ENCODE measurements around the gene APCDD1. TPM values are rescaled to one million over a fixed set of nuclear protein-coding genes. Genes with fewer than 3 reads are reported as not detected.

APCDD1 gene
- total RNA-seq, 1 experiment from 2014 or later: 11.8 TPM

DNA sequence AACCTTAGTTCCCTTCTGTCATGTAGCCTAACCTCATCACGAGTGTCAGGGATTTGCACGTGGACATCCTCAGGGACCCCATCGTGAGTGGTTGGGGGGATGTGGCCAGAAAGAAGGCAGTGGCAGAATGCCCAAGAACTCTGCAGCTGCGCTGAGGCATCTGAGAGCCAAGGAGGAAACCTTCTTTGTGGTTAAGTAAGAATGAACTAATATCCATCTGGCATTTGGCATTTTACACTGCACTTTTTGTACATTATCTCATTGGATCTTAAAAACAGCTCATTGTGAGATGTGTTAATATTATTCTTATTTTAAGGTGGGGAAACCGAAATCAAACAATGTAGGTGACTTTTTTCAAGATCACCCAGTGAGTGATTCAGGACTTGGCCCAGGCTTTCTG is 32.6 kb upstream of the APCDD1 start:
- no peaks in the 10 kb centered on the region for H3K27me3 ChIP-seq
- H3K9me3 ChIP-seq: peaks cover 14% of the 10 kb centered on the region
- no peaks in the 10 kb centered on the region for H3K36me3 ChIP-seq
- DNase-seq: peak; percentile 49
- H3K4me3 ChIP-seq: no peak overlapping the region

DNA sequence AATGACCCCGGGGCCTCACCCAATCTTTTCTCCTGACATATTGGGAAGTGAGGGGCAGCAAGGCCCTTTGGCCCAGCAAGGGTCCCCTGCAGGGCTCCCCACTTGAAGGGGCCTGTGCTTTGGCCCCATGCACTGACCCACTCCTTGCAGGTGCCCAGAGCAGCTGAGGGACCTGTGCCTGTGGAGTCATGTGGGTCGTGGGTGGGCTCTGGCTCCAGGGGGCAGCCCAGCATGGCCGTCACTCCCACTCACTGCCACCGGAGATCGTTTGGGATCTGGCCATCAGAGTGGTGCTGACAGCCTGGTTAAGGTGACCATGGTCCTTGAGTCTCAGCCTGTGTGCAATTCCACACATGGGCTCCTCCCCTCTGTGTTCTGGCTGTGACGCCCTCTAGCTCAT is 31.7 kb upstream of the APCDD1 start:
- H3K9me3 ChIP-seq: peaks cover 14% of the 10 kb centered on the region
- DNase-seq: no peak
- no peaks in the 10 kb centered on the region for H3K27me3 ChIP-seq

GRCh38 chr18:10424585-10425307 is 29.7 kb upstream of the APCDD1 start:
- no peaks in the 10 kb centered on the region for H3K27me3 ChIP-seq

More for the DNA sequence above, 31.7 kb upstream of the APCDD1 start:
- no peaks in the 10 kb centered on the region for H3K36me3 ChIP-seq
- no peak overlapping the region for H3K4me3 ChIP-seq

DNA sequence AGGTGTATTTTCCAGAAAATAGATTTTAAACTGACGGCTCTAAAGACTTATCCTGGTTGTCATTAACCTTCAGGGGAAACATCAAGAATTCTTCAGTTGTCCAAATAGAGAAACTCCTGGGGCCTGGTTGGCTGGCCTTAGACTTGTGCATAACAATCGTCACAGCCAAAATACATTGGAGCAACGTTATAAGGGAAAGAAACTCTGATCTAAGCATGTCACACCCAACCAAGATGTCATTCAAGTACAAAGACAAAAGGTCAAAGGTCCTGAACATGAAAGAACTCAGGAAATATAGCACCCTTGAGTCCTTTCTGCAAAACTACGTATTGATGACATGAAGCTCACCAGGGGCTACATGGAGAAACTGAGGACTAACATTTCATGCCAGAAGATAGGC is 23.8 kb upstream of the APCDD1 start:
- Histone ChIP-seq H3K4me3 (no peak overlapping the region), H3K36me3 (no peaks in the 10 kb centered on the region), H3K27me3 (no peaks in the 10 kb centered on the region), H3K9me3 (no peaks in the 10 kb centered on the region)
- no peak for DNase-seq

More at GRCh38 chr18:10424585-10425307, 29.7 kb upstream of the APCDD1 start:
- Histone ChIP-seq H3K9me3 (peaks cover 10% of the 10 kb centered on the region), H3K36me3 (no peaks in the 10 kb centered on the region), H3K4me3 (no peak overlapping the region)
- DNase-seq: no peak

DNA sequence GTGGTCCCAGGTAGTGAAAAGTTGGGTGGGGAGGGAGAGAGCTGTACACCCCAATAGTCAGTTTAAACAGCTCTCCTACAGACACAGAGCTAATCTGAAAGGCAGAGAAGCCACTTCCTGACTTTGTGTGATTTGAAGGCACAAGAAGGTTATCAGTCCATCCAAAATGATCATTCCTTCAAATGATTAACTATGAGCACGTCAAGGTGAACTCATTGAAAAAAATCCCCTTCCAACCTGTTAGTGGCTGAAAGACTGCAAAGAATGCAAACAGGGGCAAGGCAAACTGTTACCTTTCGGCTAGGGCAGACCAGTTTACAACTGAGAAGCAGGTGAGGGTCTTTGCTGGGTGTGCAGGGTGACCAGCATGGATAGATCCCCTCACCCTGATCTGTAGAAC is 22.8 kb upstream of the APCDD1 start:
- H3K9me3 ChIP-seq: no peaks in the 10 kb centered on the region

GRCh38 chr18:10432781-10433180 is 21.7 kb upstream of the APCDD1 start:
- Histone ChIP-seq H3K4me3 (no peak overlapping the region), H3K9me3 (no peaks in the 10 kb centered on the region), H3K36me3 (no peaks in the 10 kb centered on the region), H3K27me3 (no peaks in the 10 kb centered on the region)
- peak; percentile 60 for DNase-seq

More for the DNA sequence above, 22.8 kb upstream of the APCDD1 start:
- H3K4me3 ChIP-seq: no peak overlapping the region
- DNase-seq: no peak
- H3K36me3 ChIP-seq: no peaks in the 10 kb centered on the region
- H3K27me3 ChIP-seq: no peaks in the 10 kb centered on the region

DNA sequence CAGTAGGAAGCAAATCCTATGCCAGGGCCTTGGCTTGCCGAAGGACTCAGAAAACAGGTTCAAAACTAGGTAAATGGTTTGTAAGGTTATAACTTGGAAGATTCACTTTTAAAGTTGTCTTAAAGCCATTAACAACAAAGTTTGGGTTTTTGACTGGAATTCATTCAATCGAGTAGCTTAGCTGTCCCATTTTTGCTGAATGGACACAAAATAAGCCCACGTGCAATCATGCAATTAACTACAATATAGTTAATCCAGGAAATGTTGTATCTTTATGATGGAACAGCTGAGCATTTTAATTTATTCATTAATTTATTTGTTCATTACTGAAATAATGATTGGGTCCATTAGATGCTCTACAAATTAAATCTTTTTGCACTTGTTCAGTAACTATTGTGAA is 18.3 kb upstream of the APCDD1 start:
- Histone ChIP-seq H3K27me3 (no peaks in the 10 kb centered on the region), H3K9me3 (no peaks in the 10 kb centered on the region), H3K4me3 (no peak overlapping the region), H3K36me3 (no peaks in the 10 kb centered on the region)
- no peak for DNase-seq

GRCh38 chr18:10437837-10438236 is 16.6 kb upstream of the APCDD1 start:
- no peak for DNase-seq
- H3K4me3 ChIP-seq: no peak overlapping the region
- H3K36me3 ChIP-seq: no peaks in the 10 kb centered on the region
- no peaks in the 10 kb centered on the region for H3K9me3 ChIP-seq
- no peaks in the 10 kb centered on the region for H3K27me3 ChIP-seq

- Histone ChIP-seq H3K27me3 (no peaks in the 10 kb centered on the region), H3K4me3 (no peak overlapping the region), H3K36me3 (no peaks in the 10 kb centered on the region), H3K9me3 (no peaks in the 10 kb centered on the region)
- DNase-seq: no peak
Observed at GRCh38 chr18:10439898-10440297, 14.5 kb upstream of the APCDD1 start.

GRCh38 chr18:10440884-10441283 is 13.6 kb upstream of the APCDD1 start:
- Histone ChIP-seq H3K4me3 (no peak overlapping the region), H3K36me3 (no peaks in the 10 kb centered on the region), H3K9me3 (no peaks in the 10 kb centered on the region), H3K27me3 (no peaks in the 10 kb centered on the region)
- DNase-seq: no peak

- Histone ChIP-seq H3K27me3 (no peaks in the 10 kb centered on the region), H3K4me3 (no peak overlapping the region), H3K9me3 (no peaks in the 10 kb centered on the region), H3K36me3 (no peaks in the 10 kb centered on the region)
- DNase-seq: no peak
Observed at GRCh38 chr18:10441472-10441871, 13.0 kb upstream of the APCDD1 start.

DNA sequence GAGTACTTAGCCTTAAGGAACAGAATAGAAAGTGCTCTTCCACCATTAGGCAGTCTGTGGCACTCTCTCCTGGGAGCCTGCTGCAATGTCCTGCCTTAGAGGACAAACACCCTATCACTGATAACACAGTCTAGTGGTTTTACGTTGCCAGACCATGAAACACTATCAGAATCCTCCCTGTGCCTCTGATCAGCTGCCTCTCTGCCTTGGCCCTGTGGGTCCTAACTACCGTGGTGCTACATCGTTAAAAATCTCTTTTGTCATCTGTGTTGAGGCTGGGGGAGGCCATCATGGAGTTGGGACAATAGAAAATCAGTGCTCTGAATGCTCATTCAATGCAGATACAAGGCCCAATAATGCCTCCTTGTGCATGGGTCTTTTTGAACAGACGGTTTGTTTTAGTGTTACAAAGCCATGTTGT is 11.9 kb upstream of the APCDD1 start:
- H3K36me3 ChIP-seq: no peaks in the 10 kb centered on the region
- no peaks in the 10 kb centered on the region for H3K9me3 ChIP-seq
- H3K27me3 ChIP-seq: no peaks in the 10 kb centered on the region
- no peak overlapping the region for H3K4me3 ChIP-seq
- DNase-seq: no peak

- Histone ChIP-seq H3K4me3 (no peak overlapping the region), H3K27me3 (no peaks in the 10 kb centered on the region), H3K36me3 (no peaks in the 10 kb centered on the region), H3K9me3 (no peaks in the 10 kb centered on the region)
- DNase-seq: no peak
Observed at GRCh38 chr18:10443001-10443400, 11.4 kb upstream of the APCDD1 start.

DNA sequence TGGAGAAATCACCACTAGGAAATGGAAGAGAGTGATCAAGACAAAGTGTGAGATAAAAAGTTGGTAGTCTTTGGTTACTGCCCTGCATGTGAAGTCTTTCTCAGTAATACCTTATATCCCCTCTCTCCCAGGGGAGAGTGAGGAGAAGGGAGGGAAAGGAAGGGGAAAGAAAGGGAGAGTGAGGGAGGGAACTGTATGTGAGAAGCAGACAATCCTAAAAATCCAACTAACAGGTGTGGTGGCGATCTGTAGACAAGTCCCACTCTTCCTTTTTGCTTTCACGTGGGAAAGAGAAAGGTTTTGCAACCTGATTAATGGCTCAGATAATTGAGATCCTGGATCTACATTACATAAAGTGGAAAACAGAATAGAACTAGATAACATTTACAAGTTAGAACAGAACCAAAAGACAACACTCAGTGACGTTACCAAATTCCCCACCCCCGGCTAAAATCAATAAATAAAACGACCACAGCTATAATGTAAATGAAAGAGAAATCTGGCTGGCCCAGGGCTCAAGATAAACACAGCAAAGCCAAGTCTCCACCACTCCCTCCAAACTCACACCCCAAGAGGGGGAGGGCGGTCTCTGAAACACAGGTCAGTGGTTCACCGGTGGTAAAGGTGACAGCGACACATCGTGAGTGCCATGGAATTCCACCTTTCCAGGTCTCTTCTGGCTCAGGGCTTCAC is 10.0 kb upstream of the APCDD1 start:
- H3K36me3 ChIP-seq: no peaks in the 10 kb centered on the region
- H3K9me3 ChIP-seq: no peaks in the 10 kb centered on the region
- DNase-seq: no peak
- H3K27me3 ChIP-seq: no peaks in the 10 kb centered on the region
- no peak overlapping the region for H3K4me3 ChIP-seq

GRCh38 chr18:10449396-10449795 is 5.0 kb upstream of the APCDD1 start:
- H3K27me3 ChIP-seq: no peaks in the 10 kb centered on the region
- no peak overlapping the region for H3K4me3 ChIP-seq
- no peak for DNase-seq
- H3K9me3 ChIP-seq: no peaks in the 10 kb centered on the region
- no peaks in the 10 kb centered on the region for H3K36me3 ChIP-seq

DNA sequence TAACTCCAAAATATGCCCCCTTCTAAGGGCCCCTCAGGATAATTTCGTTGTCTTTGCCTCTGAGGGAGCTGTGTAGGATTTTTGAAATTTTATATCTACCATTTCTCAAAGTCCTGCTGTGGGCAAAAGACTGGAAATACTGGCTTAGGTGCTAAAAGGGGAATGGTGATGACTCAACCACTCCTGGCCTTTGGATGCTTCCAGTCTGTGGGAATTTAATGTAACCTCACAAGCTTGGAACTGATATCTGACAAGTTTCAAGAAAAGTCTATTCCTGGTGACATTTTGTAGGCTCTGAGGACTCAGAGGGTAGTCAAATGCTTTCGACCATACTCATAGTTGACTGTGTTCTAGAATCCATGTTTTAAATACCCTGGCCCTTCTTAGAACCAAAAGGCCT is 3.4 kb upstream of the APCDD1 start:
- Histone ChIP-seq H3K9me3 (no peaks in the 10 kb centered on the region), H3K27me3 (no peaks in the 10 kb centered on the region), H3K36me3 (no peaks in the 10 kb centered on the region), H3K4me3 (no peak overlapping the region)
- no peak for DNase-seq

DNA sequence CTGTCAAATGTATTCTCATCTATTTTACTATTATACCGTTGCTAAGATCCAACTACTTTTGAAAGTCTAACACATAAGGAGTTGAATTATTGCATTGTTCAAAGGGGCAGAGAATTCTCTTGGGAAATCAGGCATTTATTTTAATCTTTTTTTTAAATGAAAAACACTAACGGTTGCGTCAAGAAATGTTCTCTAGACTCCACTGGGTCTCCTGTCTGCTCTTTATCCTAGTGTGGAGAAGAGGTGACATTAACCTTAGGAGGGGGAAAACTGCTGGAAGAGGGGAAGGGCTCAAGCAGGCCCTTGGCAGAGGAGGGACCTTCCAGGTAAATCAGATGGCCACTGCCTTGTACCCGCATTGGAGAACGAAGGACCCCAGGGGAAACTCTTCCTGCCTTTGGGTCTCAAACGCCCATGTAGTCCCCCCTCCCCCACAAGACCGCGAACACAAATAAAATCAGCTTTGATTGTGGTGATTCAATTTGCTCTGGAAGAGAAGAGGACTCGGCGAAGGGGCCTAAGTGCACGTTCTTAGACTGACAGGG is 1.1 kb upstream of the APCDD1 start:
- DNase-seq: no peak
- no peaks in the 10 kb centered on the region for H3K9me3 ChIP-seq

More for the DNA sequence above, 1.1 kb upstream of the APCDD1 start:
- no peak overlapping the region for H3K4me3 ChIP-seq
- H3K27me3 ChIP-seq: no peaks in the 10 kb centered on the region
- no peaks in the 10 kb centered on the region for H3K36me3 ChIP-seq
